ENCODE results near the gene PXDC1. TPM values are rescaled to one million over a fixed set of nuclear protein-coding genes. Genes with fewer than 3 reads are reported as not detected.

PXDC1 gene
- total RNA-seq, 2 experiments from 2014 or later, result 0.17 to 0.27 TPM

GRCh38 chr6:3718407-3718806 is 33.1 kb downstream of the PXDC1 start:
- no peaks in the 10 kb centered on the region for H3K4me1 ChIP-seq (ENCODE audit: insufficient read depth, low read length)
- H3K4me1 Mint-ChIP-seq (ENCODE audit: low read depth), result no peaks in the 10 kb centered on the region
- no peak overlapping the region for H3K4me3 ChIP-seq (ENCODE audit: low read length)
- no peak overlapping the region for H3K27ac Mint-ChIP-seq
- POLR2A ChIA-PET, result no interaction called here
- DNase-seq (no peak), ATAC-seq (ENCODE audit: poor library complexity) (no peak)
- TF ChIP-seq CTCF (IDR thresholded peaks at IDR 0.05), result no peak
- H3K9me3 Mint-ChIP-seq, result no peaks in the 10 kb centered on the region
- H3K4me3 Mint-ChIP-seq, result no peak overlapping the region
- no peaks in the 10 kb centered on the region for H3K36me3 Mint-ChIP-seq (ENCODE audit: low read depth)
- peaks cover 5% of the 10 kb centered on the region for H3K27me3 Mint-ChIP-seq
- intact Hi-C loops (cut with DNase I, micrococcal nuclease), result no loop called here
- no peaks in the 10 kb centered on the region for H3K9me3 ChIP-seq (ENCODE audit: control insufficient read depth in 1 of 2, insufficient read depth in 1 of 2, low read length in 2 of 2)
- no peaks in the 10 kb centered on the region for H3K27me3 ChIP-seq (ENCODE audit: control insufficient read depth in 1 of 2, insufficient read depth in 2 of 2, low read length in 2 of 2)
- H3K36me3 ChIP-seq (ENCODE audit: insufficient read depth, low read length), result no peaks in the 10 kb centered on the region
- CTCF ChIA-PET, result no interaction called here
- no peak overlapping the region for H3K27ac ChIP-seq (ENCODE audit: low read depth in 1 of 2, low read length in 2 of 2)

- intact Hi-C loops (cut with DNase I, micrococcal nuclease), result no loop called here
- ChIA-PET POLR2A (no interaction called here), CTCF (no interaction called here)
- no peak for TF ChIP-seq CTCF (IDR thresholded peaks at IDR 0.05)
- Histone ChIP-seq H3K4me3 (ENCODE audit: low read length) (no peak overlapping the region), H3K27ac (ENCODE audit: low read depth in 1 of 2, low read length in 2 of 2) (no peak overlapping the region), H3K9me3 (ENCODE audit: control insufficient read depth in 1 of 2, insufficient read depth in 1 of 2, low read length in 2 of 2) (no peaks in the 10 kb centered on the region), H3K27me3 (ENCODE audit: control insufficient read depth in 1 of 2, insufficient read depth in 2 of 2, low read length in 2 of 2) (no peaks in the 10 kb centered on the region), H3K36me3 (ENCODE audit: insufficient read depth, low read length) (no peaks in the 10 kb centered on the region), H3K4me1 (ENCODE audit: insufficient read depth, low read length) (no peaks in the 10 kb centered on the region)
- no peak for ATAC-seq (ENCODE audit: poor library complexity)
- Mint-ChIP-seq H3K4me1 (ENCODE audit: low read depth) (no peaks in the 10 kb centered on the region), H3K27me3 (peaks cover 5% of the 10 kb centered on the region), H3K4me3 (no peak overlapping the region), H3K36me3 (ENCODE audit: low read depth) (no peaks in the 10 kb centered on the region), H3K27ac (no peak overlapping the region), H3K9me3 (no peaks in the 10 kb centered on the region)
- DNase-seq, result no peak
Observed at GRCh38 chr6:3715285-3715684, 36.2 kb downstream of the PXDC1 start.

DNA sequence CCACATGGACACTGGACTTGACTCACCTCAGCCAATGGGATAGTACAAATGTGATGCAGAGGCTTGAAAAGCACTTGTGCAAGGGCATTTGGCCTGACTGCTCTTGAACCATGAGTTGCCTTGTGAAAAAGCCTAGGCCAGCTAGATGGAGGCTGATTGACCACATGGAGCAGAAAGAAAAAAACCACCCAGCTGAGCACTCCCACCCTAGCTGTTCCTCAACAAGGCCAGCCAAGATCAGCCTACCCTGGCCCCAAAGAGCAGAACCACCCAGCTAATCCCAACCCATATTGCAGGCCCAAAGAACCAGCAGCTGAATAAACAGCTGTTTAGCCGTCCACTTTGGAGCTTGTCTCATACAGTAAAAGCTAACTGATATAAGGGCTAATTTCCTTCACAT is 36.7 kb downstream of the PXDC1 start:
- no peaks in the 10 kb centered on the region for H3K4me1 ChIP-seq (ENCODE audit: insufficient read depth, low read length)
- ChIA-PET CTCF (no interaction called here), POLR2A (no interaction called here)
- H3K36me3 ChIP-seq (ENCODE audit: insufficient read depth, low read length), result no peaks in the 10 kb centered on the region
- no peaks in the 10 kb centered on the region for H3K27me3 ChIP-seq (ENCODE audit: control insufficient read depth in 1 of 2, insufficient read depth in 2 of 2, low read length in 2 of 2)
- H3K27ac Mint-ChIP-seq, result no peak overlapping the region
- H3K4me3 ChIP-seq (ENCODE audit: low read length), result no peak overlapping the region
- H3K4me1 Mint-ChIP-seq (ENCODE audit: low read depth), result no peaks in the 10 kb centered on the region
- DNase-seq (no peak), ATAC-seq (ENCODE audit: poor library complexity) (no peak)
- intact Hi-C loops (cut with DNase I, micrococcal nuclease), result no loop called here
- H3K36me3 Mint-ChIP-seq (ENCODE audit: low read depth), result no peaks in the 10 kb centered on the region
- H3K9me3 ChIP-seq (ENCODE audit: control insufficient read depth in 1 of 2, insufficient read depth in 1 of 2, low read length in 2 of 2), result no peaks in the 10 kb centered on the region
- TF ChIP-seq CTCF (IDR thresholded peaks at IDR 0.05), result no peak
- H3K9me3 Mint-ChIP-seq, result no peaks in the 10 kb centered on the region
- peaks cover 5% of the 10 kb centered on the region for H3K27me3 Mint-ChIP-seq
- no peak overlapping the region for H3K4me3 Mint-ChIP-seq
- no peak overlapping the region for H3K27ac ChIP-seq (ENCODE audit: low read depth in 1 of 2, low read length in 2 of 2)

Data from CD4-positive, alpha-beta T cell (primary cell).